GM13976 (cell line): Measurements from ENCODE around the gene COBLL1.

Source experiments
- DNase-seq: peaks from one replicate; pipeline ENCODE4 v3.0.0; 2012; ENCODE audit warnings: low spot score
- in situ Hi-C: fragments of 300-500 bp; cut with MboI; formaldehyde crosslinking; loops from one replicate; pipeline ENCODE4 v1.12.0; 2022; ENCODE audit warnings: low sequenced_read_pairs, mixed read lengths, inconsistent platforms; ENCODE audit not compliant: unreplicated experiment
- TF ChIP-seq, protein P1 (sequence below): IDR thresholded peaks from 2 replicates; pipeline ENCODE4 v1.5.1; 2012; ENCODE audit warnings: borderline replicate concordance, mild to moderate bottlenecking; ENCODE audit not compliant: insufficient read depth; ENCODE audit errors: extremely low read depth, missing control alignments, control extremely low read depth

COBLL1 gene

DNA sequence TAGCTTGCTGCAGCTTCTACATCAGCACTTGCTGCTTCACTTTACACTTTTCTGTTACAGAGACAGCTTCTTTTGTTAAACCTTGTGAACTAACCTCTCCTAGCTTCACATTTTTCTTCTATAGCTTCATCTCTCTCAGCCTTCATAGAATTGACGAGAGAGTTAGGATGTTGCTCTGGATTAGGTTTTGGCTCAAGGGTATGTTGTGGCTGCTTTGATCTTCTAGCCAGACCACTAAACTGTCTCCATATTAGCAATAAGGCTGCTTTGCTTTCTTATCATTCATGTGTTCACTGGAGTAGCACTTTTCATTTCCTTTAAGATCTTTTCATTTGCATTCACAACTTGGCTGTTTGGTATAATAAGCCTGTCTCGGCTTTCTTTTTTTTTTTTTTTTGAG lies 174.1 kb downstream of the COBLL1 start:
- in situ Hi-C loops: no loop called here
- no peak for DNase-seq
- TF ChIP-seq, protein P1, sequence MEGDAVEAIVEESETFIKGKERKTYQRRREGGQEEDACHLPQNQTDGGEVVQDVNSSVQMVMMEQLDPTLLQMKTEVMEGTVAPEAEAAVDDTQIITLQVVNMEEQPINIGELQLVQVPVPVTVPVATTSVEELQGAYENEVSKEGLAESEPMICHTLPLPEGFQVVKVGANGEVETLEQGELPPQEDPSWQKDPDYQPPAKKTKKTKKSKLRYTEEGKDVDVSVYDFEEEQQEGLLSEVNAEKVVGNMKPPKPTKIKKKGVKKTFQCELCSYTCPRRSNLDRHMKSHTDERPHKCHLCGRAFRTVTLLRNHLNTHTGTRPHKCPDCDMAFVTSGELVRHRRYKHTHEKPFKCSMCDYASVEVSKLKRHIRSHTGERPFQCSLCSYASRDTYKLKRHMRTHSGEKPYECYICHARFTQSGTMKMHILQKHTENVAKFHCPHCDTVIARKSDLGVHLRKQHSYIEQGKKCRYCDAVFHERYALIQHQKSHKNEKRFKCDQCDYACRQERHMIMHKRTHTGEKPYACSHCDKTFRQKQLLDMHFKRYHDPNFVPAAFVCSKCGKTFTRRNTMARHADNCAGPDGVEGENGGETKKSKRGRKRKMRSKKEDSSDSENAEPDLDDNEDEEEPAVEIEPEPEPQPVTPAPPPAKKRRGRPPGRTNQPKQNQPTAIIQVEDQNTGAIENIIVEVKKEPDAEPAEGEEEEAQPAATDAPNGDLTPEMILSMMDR: no peak

DNA sequence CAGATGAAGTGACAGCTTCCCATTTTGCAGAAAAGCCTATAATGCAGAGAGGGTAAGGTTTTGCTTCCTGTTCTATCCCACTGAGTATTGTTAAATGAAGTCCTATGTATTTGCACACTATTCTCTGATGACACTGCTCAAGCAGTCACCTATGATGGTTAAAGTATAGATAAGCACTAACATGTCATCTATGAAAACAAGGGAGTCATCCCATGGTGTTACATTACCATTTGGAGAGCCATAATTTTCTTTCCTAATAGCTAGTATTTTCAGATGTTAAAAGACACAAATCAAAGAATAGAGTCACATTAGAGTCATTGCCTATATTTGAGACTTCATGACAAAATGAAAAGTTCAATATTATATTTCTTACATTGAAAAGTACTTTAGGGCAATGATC lies 177.6 kb downstream of the COBLL1 start:
- no peak for DNase-seq
- in situ Hi-C loops: no loop called here
- TF ChIP-seq, protein P1: no peak

DNA sequence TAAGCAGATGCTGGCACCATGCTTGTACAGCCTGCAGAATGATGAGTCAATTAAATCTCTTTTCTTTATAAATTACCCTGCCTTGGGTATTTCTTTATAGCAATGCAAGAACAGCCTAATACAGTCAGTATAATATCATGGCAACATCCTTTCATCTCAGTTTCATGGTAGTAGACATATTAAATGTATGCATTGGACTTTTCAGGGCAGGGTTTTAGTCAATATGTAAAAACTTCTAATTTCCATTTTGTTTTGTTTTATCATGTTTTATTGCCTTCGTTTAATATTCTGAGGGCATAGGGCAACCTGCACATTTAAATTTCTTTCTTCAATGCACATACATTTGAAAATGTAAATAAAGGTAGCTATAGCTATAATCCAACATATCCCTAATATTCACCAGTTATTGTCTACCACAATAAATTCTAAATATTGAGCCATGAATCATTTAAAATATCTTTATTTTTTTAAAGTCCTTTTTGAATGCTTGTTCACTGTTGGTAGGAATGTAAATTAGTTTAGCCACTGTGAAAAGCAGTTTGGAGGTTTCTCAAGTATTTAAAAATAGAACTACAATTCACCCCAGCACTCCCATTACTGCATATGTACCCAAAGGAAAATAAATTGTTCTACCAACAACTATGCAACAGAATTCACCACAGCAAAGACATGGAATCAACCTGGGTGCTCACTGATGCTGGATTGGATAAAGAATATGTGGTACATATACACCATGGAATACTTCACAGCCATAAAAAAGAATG lies 178.6 kb downstream of the COBLL1 start:
- DNase-seq: no peak
- in situ Hi-C loops: no loop called here
- TF ChIP-seq, protein P1: no peak

- DNase-seq: no peak
- TF ChIP-seq, protein P1: no peak
- in situ Hi-C loops: no loop called here
Measured at GRCh38 chr2:164662066-164662465, 179.6 kb downstream of the COBLL1 start.

- TF ChIP-seq, protein P1: no peak
- in situ Hi-C loops: no loop called here
- no peak for DNase-seq
Measured at GRCh38 chr2:164661349-164661748, 180.3 kb downstream of the COBLL1 start.

DNA sequence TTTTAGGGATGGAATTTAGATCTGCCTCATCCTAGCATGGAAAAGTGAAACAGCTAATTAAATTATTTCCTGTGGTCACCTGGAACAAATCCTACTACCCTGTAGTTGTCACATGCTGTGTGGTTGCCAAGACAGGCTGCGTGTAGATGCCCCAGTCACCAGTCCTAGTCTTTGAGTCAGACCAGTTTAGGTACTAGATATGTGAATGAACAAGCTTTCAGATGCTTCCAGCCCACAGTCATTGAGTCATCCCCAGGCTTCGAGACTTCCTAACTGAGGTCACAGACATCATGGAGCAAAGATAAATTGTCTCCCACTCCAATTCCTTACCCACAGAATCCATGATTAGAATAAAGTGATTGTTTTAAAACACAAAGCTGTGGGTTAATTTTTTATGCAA lies 184.5 kb downstream of the COBLL1 start:
- no peak for DNase-seq
- in situ Hi-C loops: no loop called here
- TF ChIP-seq, protein P1: no peak

GRCh38 chr2:164655750-164656149 lies 185.9 kb downstream of the COBLL1 start:
- in situ Hi-C loops: no loop called here
- TF ChIP-seq, protein P1: no peak
- no peak for DNase-seq
